Middle frontal gyrus (tissue), 1 donor: ENCODE measurements around the gene TMEM150C.
"Not testable (repeated sequence)": the region's sequence is repeated elsewhere in the genome, so short reads cannot be mapped to it uniquely, and the experiment has no call there.

Experiments used
- DNase-seq: peaks from one replicate; pipeline ENCODE4 v3.0.0-alpha.2; 2015; ENCODE audit warnings: low spot score; ENCODE audit errors: extremely low spot score

TMEM150C gene

GRCh38 chr4:82569076-82569475 is 7.3 kb upstream of the TMEM150C start:
- no peak for DNase-seq

GRCh38 chr4:82567444-82567843 is 5.7 kb upstream of the TMEM150C start:
- DNase-seq: no peak

- DNase-seq: no peak
These were observed 721 bp upstream of the TMEM150C start for GRCh38 chr4:82562564-82562854.

- DNase-seq: no peak
These were observed 669 bp downstream of the TMEM150C start for GRCh38 chr4:82560853-82561785.

- no peak for DNase-seq
These were observed 2.1 kb downstream of the TMEM150C start for GRCh38 chr4:82559735-82560120.

- DNase-seq: not testable (repeated sequence)
These were observed 2.6 kb downstream of the TMEM150C start for GRCh38 chr4:82559090-82559734.

- DNase-seq: no peak
These were observed 6.5 kb downstream of the TMEM150C start for GRCh38 chr4:82555276-82555675.

GRCh38 chr4:82553020-82553419 is 8.8 kb downstream of the TMEM150C start:
- DNase-seq: no peak

GRCh38 chr4:82551734-82552133 is 10.1 kb downstream of the TMEM150C start:
- no peak for DNase-seq

- not testable (repeated sequence) for DNase-seq
These were observed 13.9 kb downstream of the TMEM150C start for GRCh38 chr4:82547850-82548249.

- no peak for DNase-seq
These were observed 18.7 kb downstream of the TMEM150C start for GRCh38 chr4:82543131-82543530.

GRCh38 chr4:82542642-82543041 is 19.1 kb downstream of the TMEM150C start:
- no peak for DNase-seq

- no peak for DNase-seq
These were observed 32.5 kb downstream of the TMEM150C start for GRCh38 chr4:82529322-82529721.

GRCh38 chr4:82528868-82529267 is 32.9 kb downstream of the TMEM150C start:
- no peak for DNase-seq

GRCh38 chr4:82528074-82528473 is 33.7 kb downstream of the TMEM150C start:
- DNase-seq: no peak

- DNase-seq: no peak
These were observed 36.4 kb downstream of the TMEM150C start for GRCh38 chr4:82525307-82525911.

GRCh38 chr4:82524570-82525152 is 37.1 kb downstream of the TMEM150C start:
- DNase-seq: no peak

GRCh38 chr4:82523179-82523578 is 38.6 kb downstream of the TMEM150C start:
- no peak for DNase-seq

- DNase-seq: no peak
These were observed 39.3 kb downstream of the TMEM150C start for GRCh38 chr4:82522472-82522871.

GRCh38 chr4:82521283-82521682 is 40.5 kb downstream of the TMEM150C start:
- DNase-seq: no peak

- no peak for DNase-seq
These were observed 42.0 kb downstream of the TMEM150C start for GRCh38 chr4:82519776-82520175.

GRCh38 chr4:82519072-82519471 is 42.7 kb downstream of the TMEM150C start:
- DNase-seq: no peak
